ENCODE data around the gene TRIM3. TPM values are rescaled to one million over a fixed set of nuclear protein-coding genes. Genes with fewer than 3 reads are reported as not detected.

The TRIM3 gene
- 14.7 to 23.1 TPM (median 21.7 TPM) in 5 replicates for total RNA-seq (2022; extraction: Qiagen RNA extraction)

GRCh38 chr11:6473451-6474412, at the start of gene TRIM3:
Gene TRIM3 (minus strand): TSS chr11:6473941. CDS start chr11:6465695, 8,246 bp downstream.

GRCh38 chr11:6497069-6497839, 23.5 kb upstream of the TRIM3 start, which contains the start of gene DNHD1:
Gene DNHD1 (plus strand): TSS chr11:6497280. CDS start chr11:6498216, 936 bp downstream.

GRCh38 chr11:6481012-6481923, 7.5 kb upstream of the TRIM3 start, which contains the start of the genes ARFIP2 and TIMM10B:
Gene ARFIP2 (minus strand): TSS chr11:6481331. CDS start chr11:6480421, 910 bp downstream.
Gene TIMM10B (plus strand): TSS chr11:6481501. CDS start chr11:6481517, 16 bp downstream.

GRCh38 chr11:6440906-6441358, 32.8 kb downstream of the TRIM3 start, which contains the start of gene HPX:
Gene HPX (minus strand): TSS chr11:6440987. CDS start chr11:6440963, 24 bp downstream.

GRCh38 chr11:6419009-6419631, 54.6 kb downstream of the TRIM3 start, which contains the start of gene APBB1:
Gene APBB1 (minus strand): TSS chr11:6419094. CDS start chr11:6411347, 7,747 bp downstream.

Other genes with a start within 250 kb of the TRIM3 start
- gene FHIP1B, start 239.3 kb downstream of the TRIM3 start, total RNA-seq (2022; extraction: Qiagen RNA extraction): 13.3 to 20.2 TPM (median 17.9 TPM) in 5 replicates
- 0.03 to 0.09 TPM (median 0.06 TPM) in 4 of 5 replicates, not detected in the other for gene CNGA4, start 234.9 kb downstream of the TRIM3 start, total RNA-seq (2022; extraction: Qiagen RNA extraction)
- not detected in 5 replicates for gene CCKBR, start 214.1 kb downstream of the TRIM3 start, total RNA-seq (2022; extraction: Qiagen RNA extraction)
- gene CAVIN3, start 153.4 kb downstream of the TRIM3 start, total RNA-seq (2022; extraction: Qiagen RNA extraction): 26.7 to 37.5 TPM (median 28.9 TPM) in 5 replicates
- gene SMPD1, start 83.5 kb downstream of the TRIM3 start, total RNA-seq (2022; extraction: Qiagen RNA extraction): 10.0 to 11.9 TPM (median 10.5 TPM) in 5 replicates
- 16.5 to 20.3 TPM (median 20.1 TPM) in 5 replicates for gene APBB1, start 54.8 kb downstream of the TRIM3 start, total RNA-seq (2022; extraction: Qiagen RNA extraction)
- 0.25 to 0.84 TPM (median 0.37 TPM) in 5 replicates for gene HPX, start 33.0 kb downstream of the TRIM3 start, total RNA-seq (2022; extraction: Qiagen RNA extraction)
- 53.0 to 59.0 TPM (median 57.5 TPM) in 5 replicates for gene ARFIP2, start 7.4 kb upstream of the TRIM3 start, total RNA-seq (2022; extraction: Qiagen RNA extraction)
- 28.6 to 37.0 TPM (median 35.3 TPM) in 5 replicates for gene TIMM10B, start 7.6 kb upstream of the TRIM3 start, total RNA-seq (2022; extraction: Qiagen RNA extraction)
- 1.7 to 3.5 TPM (median 3.2 TPM) in 5 replicates for gene DNHD1, start 23.3 kb upstream of the TRIM3 start, total RNA-seq (2022; extraction: Qiagen RNA extraction)
- gene RRP8, start 129.7 kb upstream of the TRIM3 start, total RNA-seq (2022; extraction: Qiagen RNA extraction): 25.9 to 36.6 TPM (median 32.9 TPM) in 5 replicates
- gene ILK, start 129.8 kb upstream of the TRIM3 start, total RNA-seq (2022; extraction: Qiagen RNA extraction): 114 to 121 TPM (median 118 TPM) in 5 replicates
- 157 to 250 TPM (median 230 TPM) in 5 replicates for gene TAF10, start 138.3 kb upstream of the TRIM3 start, total RNA-seq (2022; extraction: Qiagen RNA extraction)
- gene TPP1, start 145.5 kb upstream of the TRIM3 start, total RNA-seq (2022; extraction: Qiagen RNA extraction): 40.5 to 48.1 TPM (median 47.4 TPM) in 5 replicates
- gene DCHS1, start 181.9 kb upstream of the TRIM3 start, total RNA-seq (2022; extraction: Qiagen RNA extraction): 0.06 to 0.13 TPM (median 0.11 TPM) in 5 replicates
- 91.6 to 113 TPM (median 106 TPM) in 5 replicates for gene MRPL17, start 209.4 kb upstream of the TRIM3 start, total RNA-seq (2022; extraction: Qiagen RNA extraction)

Data from A549 treated with CORT108297 at 1 μM for 4 hours (cell line).